HG02759 (cell line): ENCODE results near the gene SLC25A1.

ENCODE experiments used
- ATAC-seq: cut with Tn5 transposase; IDR thresholded peaks from one replicate; pipeline ENCODE4 v1.9.1; 2021; ENCODE audit warnings: mild to moderate bottlenecking, moderate library complexity; ENCODE audit not compliant: unreplicated experiment

The SLC25A1 gene

DNA sequence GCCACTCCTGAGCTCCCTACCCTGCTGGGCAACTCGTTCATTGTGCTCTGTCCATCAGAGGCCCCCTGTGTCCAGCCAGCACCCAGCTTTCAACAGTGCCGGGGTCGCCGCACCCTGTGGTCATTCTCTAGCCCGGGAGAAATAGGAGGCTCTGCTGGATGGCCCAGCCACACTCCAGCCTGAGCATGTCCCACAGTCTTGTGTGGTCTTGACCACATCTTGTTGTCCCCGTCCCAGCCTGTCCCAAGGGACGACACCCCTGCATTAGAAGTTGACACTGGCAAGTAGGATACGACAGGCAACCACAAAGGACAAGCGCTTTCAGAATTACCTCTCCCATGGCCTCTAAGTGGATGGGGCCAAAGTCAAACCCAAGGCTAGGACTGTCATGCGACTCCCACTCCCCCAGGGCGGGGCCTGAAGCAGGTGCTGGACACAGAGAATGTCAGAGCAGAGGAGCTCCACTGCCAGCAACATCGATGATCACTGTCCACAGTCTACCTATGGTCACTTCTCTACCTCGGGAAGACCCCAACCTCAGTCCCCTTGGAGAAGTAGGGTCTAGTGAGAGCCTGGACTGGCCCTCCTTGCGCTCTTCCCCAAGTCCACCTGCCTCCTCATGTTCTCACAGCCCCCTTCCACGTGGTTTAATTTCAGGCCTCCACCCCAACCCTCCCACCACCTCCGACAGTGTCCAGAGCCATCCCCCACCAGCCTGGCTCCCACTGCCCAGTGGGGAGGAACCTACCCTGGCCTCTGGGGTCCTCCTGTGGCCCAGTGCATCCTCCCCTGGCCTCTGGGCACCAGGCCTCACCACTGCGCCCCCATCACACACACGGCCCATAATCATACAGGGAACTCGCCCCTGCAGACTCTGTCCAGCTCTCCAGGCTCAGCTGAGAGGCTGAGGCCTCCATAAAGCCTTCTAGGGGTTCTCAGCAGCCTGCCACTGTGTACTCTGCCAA lies 51.9 kb downstream of the SLC25A1 start:
- ATAC-seq, result no peak
